Measurements from ENCODE around the gene GLT8D2.

The GLT8D2 gene

GRCh38 chr12:103997286-103997900 is 52.6 kb downstream of the GLT8D2 start:
- no peak for DNase-seq

DNA sequence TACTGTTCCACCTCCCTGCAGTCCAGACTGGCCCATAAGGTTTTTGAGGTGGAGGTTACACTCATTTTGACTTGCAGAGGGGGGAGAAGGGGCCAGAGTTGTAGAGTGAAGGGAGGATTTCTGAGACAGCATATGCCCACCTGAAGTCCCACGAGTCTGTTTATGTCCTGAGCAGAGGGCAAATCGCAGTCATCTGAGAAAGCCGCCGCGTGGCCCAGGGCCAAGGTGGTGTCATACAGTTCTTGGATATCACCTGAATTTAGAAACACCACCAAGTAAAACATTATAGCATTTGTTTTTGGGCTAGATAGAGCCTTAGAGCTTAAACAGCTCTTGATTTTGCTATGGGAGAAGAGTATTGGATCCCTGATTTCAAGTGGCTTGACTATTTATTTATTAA is 53.4 kb downstream of the GLT8D2 start:
- DNase-seq = no peak

DNA sequence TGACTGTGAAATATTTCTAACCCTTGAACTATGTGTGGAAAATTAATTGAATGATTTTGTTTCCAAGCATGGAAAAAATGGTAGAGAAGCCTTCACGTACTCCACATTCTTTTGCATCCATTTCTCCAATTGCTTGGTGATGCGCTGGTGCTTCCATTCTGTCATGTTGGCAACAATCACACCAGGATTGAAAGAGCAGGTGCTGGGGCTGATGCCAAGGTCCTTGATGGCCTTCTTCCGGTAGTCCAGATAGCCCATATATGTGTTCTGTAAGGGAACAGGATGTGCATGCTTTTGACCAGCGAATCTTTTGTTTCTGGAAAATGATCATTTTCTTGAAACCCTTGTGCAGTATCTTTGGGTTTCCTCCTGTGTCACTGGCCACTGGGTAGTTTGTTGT is 55.8 kb downstream of the GLT8D2 start:
- no peak for DNase-seq

DNA sequence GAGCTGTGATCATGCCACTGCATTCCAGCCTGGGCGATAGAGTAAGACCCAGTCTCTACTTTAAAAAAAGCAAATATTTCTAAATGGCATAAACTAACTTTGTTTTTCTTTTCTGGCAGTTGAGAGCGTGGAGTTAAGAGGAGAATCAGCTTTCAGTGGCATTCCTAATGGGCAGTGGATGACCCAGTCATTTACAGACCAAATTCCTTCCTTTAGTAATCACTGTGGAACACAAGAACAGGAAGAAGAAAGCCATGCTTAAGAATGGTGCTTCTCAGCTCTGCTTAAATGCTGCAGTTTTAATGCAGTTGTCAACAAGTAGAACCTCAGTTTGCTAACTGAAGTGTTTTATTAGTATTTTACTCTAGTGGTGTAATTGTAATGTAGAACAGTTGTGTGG is 63.2 kb downstream of the GLT8D2 start:
- DNase-seq = no peak

DNA sequence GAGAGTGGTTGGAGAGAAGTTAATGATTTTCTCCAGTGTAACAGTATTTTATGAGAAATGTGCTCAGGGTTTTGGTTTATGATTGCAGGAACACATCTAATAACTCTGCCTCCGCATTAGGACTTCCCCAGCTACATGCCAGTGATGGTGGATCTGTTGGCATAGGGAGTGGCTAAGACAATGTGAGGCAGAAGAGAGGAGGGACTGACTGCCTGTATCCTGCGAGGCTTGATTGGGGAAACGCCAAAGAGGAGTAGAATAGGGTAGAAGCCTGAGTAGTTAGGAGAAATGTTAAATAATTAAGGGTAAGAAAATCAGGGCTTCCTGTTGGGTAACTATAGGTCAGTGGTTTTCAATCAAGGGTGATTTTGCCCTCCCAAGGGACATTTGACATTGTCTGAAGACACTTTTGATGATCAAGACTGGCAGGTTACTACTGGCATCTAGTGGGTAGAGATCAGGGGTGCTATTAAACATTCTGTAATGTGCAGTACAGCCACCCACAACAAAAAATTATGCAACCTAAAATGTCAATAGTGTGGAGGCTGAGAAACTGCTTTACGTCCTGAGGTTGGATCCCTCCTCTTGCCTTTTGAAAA is 71.5 kb downstream of the GLT8D2 start:
- no peak for DNase-seq

DNA sequence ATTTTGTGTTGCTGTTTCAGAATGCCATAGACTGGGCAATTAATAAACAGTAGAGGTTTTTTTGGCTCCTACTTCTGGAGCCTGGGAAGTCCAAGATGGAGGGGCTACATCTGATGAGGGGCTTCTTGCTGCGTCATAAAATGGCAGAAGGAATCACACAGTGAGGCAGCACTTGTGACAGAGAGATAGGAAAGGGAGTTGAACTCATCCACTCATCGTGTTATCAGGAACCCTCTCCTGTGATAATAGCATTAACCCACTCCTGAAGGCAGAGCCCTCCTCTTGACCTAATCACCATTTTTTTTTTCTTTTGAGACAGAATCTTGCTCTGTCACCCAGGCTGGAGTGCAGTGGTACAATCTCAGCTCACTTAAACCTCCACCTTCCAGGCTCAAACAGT is 74.6 kb downstream of the GLT8D2 start:
- no peak for DNase-seq

GRCh38 chr12:103973909-103974308 is 76.1 kb downstream of the GLT8D2 start:
- DNase-seq = no peak

GRCh38 chr12:103969391-103969790 is 80.6 kb downstream of the GLT8D2 start:
- DNase-seq = no peak

- no peak for DNase-seq
Observed at GRCh38 chr12:103966736-103967135, 83.3 kb downstream of the GLT8D2 start.

DNA sequence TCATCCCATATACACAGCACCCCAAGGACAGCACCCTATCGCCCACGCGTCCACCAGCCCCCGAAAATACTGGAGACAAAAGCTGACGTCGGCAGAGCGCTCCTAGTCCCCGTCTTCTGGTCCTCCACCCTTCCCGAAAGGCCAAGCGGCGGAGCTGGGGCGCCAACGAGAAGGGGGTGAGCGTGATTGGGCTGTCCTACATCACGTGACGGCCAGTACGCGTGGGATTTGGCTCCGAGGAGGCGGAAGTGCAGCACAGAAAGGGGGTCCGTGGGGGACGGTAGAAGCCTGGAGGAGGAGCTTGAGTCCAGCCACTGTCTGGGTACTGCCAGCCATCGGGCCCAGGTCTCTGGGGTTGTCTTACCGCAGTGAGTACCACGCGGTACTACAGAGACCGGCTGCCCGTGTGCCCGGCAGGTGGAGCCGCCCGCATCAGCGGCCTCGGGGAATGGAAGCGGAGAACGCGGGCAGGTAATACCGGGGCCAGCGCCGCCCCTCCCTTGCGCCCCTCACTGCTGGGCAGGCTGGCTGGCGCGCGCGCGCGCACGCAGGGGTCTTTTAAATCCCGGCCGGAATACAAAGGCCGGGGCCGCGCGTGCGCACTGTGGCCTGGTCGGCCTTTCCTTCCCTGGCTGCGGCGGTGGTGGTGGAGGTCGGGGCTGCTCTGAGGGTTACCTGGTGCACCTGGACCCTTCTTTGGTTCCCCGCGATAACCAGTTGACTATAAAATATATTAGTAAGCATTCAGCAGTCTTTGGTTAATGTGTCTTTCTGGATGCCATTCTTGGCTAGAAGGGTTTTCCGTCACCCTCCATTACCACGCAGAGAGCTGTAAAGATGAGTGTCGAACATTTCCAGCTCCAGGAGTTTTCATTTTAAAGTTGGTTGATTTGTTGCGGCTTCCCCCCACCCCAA is 84.1 kb downstream of the GLT8D2 start, which contains the start of gene TDG:
TSS of gene TDG (plus strand) at position 283 of the 915 bp plus-strand sequence. CDS start at position 449, 166 bp downstream.
- DNase-seq = peak; percentile 98

DNA sequence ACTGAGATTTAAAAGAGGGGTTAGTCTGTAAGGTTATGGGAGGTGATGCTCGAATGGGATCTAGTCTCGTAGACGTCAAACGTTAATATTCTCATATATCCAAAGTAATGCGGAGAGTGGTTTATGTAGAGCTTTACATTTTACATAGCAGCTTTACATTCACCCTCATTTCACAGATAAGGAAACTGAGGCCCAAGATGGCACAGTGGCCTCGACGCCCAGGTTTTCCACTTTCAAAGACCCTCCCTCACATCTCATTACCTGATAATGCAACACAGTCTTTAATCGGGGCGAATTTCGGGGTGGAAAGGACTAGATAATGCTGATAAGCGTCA is 84.8 kb downstream of the GLT8D2 start:
- no peak for DNase-seq

DNA sequence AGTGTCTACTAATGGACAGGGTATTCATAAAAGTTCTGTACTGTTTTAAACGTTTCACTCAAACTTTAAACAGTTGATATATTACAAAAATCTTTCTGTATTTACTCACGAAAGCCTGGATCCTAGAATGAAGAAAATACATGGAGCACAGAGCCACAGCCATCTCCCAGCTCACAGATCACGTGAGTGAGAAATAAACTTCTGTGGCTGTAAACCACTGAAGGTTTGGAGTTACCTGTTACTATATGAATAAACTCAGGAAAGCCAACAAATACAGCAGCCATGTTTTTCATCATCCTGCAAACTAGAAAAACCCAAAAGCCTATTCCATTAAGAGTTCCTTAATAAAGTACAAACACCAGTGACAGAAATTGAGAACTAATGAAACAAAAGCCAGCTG is 85.2 kb downstream of the GLT8D2 start:
- DNase-seq = no peak

GRCh38 chr12:103962493-103962892 is 87.5 kb downstream of the GLT8D2 start:
- DNase-seq = no peak

- DNase-seq = no peak
Observed at GRCh38 chr12:103960616-103961227, 89.3 kb downstream of the GLT8D2 start.

DNA sequence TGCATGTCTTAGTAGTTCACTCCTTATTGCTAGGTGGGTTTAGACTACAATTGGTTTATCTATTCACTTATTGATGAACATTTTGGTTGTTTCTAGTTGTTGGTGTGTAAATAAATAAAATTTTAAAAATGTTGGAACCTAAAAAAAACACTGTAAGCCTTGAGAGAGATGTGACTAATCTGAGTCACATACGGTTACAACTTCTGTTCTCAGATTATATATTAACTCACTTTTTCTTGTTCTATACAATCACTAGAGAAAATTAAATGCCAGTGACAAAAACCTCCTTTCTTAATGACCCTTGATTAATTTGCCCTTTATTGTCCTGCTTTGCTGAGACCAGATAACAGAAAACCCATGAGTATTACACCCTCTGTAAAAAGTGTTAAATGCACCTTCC is 91.4 kb downstream of the GLT8D2 start:
- DNase-seq = no peak

DNA sequence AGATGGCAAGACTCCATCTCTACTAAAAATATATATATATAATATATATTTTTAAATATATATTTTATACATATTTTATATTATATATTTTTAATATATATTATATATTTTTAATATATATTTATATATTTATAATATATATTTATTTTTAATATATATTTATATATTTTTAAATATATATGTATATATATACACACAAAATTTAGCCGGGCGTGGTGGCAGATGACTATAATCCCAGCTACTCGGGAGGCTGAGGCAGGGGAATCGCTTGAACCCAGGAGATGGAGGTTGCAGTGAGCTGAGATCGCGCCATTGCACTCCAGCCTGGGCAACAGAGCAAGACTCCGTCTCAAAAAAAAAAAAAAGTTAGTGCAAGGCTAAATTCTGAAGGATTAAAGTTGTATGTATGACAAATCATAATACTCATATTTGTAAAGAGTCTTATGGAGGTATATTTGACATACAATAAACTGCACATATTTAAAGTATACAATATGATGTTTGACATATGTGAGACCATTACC is 92.1 kb downstream of the GLT8D2 start:
- DNase-seq = no peak

- DNase-seq = no peak
Observed at GRCh38 chr12:103956509-103957027, 93.4 kb downstream of the GLT8D2 start.

- no peak for DNase-seq
Observed at GRCh38 chr12:103955811-103956508, 94.0 kb downstream of the GLT8D2 start.

DNA sequence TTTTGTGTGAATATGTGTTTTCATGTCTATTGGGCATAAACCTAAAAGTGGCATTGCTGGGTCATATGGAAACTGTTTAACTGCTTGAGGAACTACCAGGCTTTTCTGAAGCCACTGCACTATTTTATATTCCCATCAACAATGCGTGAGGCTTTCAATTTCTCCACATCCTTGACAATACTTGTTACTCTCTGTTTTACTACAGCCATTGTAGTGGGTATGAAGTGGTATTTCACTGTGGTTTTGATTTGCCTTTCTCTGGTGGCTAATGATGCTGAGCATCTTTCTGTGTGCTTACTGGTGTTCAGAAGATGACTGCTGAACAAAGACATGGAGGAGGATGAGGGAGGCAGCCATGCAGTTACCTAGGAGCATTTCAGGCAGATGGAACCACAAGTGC is 97.5 kb downstream of the GLT8D2 start:
- no peak for DNase-seq

GRCh38 chr12:103948746-103949406 is 101.1 kb downstream of the GLT8D2 start:
- DNase-seq = no peak

- no peak for DNase-seq
Observed at GRCh38 chr12:103947871-103948555, 102.0 kb downstream of the GLT8D2 start.

All from NCI-H446 treated with DMSO at 0.1 percent for 48 hours (cell line).